Naive B cell (primary cell): ENCODE measurements around the gene SF3A1. TPM values are rescaled to one million over a fixed set of nuclear protein-coding genes. Genes with fewer than 3 reads are reported as not detected.

ENCODE experiments used
- ATAC-seq, 2 donors: fragments of 150-1000 bp; cut with Tn5 transposase; 2 replicates each; pipeline ENCODE4 v1.10.0; 2021; ENCODE audit warnings: low read depth in 2 of 2, mild to moderate bottlenecking in 2 of 2, moderate library complexity in 2 of 2
- DNase-seq: peaks from one replicate; pipeline ENCODE4 v3.0.0; 2022
- H3K27ac Mint-ChIP-seq, 6 donors: one replicate each; pipeline ENCODE4 v1.8.0; 2020 to 2022; ENCODE audit warnings: mild to moderate bottlenecking in 6 of 6, mixed read lengths in 6 of 6, moderate library complexity in 5 of 6, inconsistent platforms in 2 of 6
- H3K27me3 Mint-ChIP-seq, 3 donors: one replicate each; pipeline ENCODE4 v1.8.0; 2021 to 2022; ENCODE audit warnings: mixed read lengths in 3 of 3, mild to moderate bottlenecking in 1 of 3
- H3K36me3 Mint-ChIP-seq, 2 donors: one replicate each; pipeline ENCODE4 v1.8.0; 2020 to 2022; ENCODE audit warnings: mixed read lengths in 2 of 2, inconsistent platforms in 1 of 2, mild to moderate bottlenecking in 1 of 2
- H3K4me1 Mint-ChIP-seq, 3 donors: one replicate each; pipeline ENCODE4 v1.8.0; 2020 to 2022; ENCODE audit warnings: mixed read lengths in 3 of 3, inconsistent platforms in 1 of 3, mild to moderate bottlenecking in 1 of 3, moderate library complexity in 1 of 3
- H3K4me3 Mint-ChIP-seq, 8 donors: one replicate each; pipeline ENCODE4 v1.8.0; 2020 to 2022; ENCODE audit warnings: mild to moderate bottlenecking in 8 of 8, mixed read lengths in 8 of 8, moderate library complexity in 8 of 8, inconsistent platforms in 2 of 8
- H3K9me3 Mint-ChIP-seq, 7 donors: one replicate each; pipeline ENCODE4 v1.8.0; 2020 to 2022; ENCODE audit warnings: mixed read lengths in 7 of 7, mild to moderate bottlenecking in 5 of 7, inconsistent platforms in 2 of 7, moderate library complexity in 1 of 7
- polyA plus RNA-seq, 6 donors: library from polyadenylated mRNA; unstranded; fragments of 300-500 nt; fragmentation: Illumina TruSeq; gene quantifications; one replicate each; pipeline ENCODE4 v1.2.3, GENCODE V29; 2021; ENCODE audit warnings: low read depth in 6 of 6

SF3A1 gene
- polyA plus RNA-seq, 6 donors from 2014 or later: 34.1 to 110 (median 80.3) TPM

DNA sequence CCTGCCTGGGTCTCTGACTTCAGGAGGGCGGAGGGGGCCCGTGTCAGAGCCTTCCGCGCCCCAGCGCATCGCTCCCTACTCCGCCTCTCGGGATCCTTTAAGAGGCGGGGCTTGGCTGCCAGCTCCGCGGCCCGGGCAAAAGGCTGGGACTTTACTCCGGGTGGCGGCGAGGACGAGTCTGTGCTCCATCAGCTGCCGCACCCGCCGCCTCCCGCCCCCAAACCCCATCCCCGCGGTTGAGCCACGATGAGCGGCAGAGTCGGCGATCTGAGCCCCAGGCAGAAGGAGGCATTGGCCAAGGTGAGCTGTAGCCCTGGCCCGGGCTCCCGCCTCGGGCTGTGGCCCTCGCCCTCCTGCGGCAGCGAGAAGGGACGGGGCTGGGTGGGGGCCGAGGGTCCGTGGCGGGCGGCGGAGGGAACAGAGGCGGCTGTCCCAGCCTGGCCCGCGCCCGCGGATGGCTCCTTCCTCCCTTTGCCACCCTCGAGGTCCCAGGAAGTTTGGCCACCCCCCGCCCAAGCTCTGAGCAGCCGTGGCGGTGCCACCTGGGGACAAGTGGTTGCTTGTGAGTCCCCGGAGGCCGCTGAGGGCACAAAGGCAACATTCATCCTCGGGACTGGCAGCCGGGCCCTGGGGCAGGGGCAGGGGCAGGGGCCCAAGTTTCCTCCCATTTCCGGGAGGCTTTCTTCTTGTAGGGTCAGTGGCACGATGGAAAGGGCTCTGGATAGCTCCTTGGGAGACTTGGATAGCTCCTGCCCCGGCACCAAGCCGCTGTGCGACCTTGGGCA is 40.4 kb upstream of the SF3A1 start, which contains the start of gene SEC14L2:
Gene SEC14L2, plus strand, starts transcription at position 148 of the 785 bp plus-strand sequence. Its CDS starts 99 bp downstream, at position 247.
- peak; percentile 59 to 60 for ATAC-seq
- H3K36me3 Mint-ChIP-seq: no peaks in the 10 kb centered on the region
- peaks cover 17 to 21% (median 20%) of the 10 kb centered on the region in 3 donors for H3K4me1 Mint-ChIP-seq
- H3K27ac Mint-ChIP-seq: no peak within 1 kb of the TSS
- H3K9me3 Mint-ChIP-seq: no peaks in the 10 kb centered on the region
- peak; percentile 11 for DNase-seq
- H3K4me3 Mint-ChIP-seq: peak within 1 kb of the TSS; percentile 49 to 86 (median 78)
- peaks cover 21 to 42% (median 35%) of the 10 kb centered on the region in 3 donors for H3K27me3 Mint-ChIP-seq

DNA sequence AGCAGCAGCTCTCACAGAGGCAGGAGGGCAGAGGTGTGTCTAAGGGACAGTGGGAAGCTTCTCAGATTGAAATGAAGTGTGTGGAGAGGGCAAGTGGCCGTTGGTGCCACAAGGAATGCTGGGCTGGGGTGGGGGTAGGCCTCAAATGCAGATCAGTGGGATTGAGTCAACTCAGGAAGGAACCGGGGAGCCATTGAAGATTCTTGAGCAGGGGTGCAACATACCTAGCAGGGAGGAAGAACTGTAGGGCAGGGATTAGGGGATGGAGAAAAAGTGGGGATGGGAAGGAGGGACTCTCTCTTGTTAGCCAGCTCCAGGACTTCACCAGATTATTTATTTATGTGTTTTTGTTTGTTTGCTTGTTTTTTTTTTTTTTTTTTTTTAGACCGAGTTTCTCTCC is 37.2 kb upstream of the SF3A1 start:
- Mint-ChIP-seq H3K4me3 (peak overlapping the region in 1 of 8 donors; percentile 69), H3K36me3 (no peaks in the 10 kb centered on the region), H3K9me3 (no peaks in the 10 kb centered on the region), H3K27me3 (peaks cover 20 to 38% (median 30%) of the 10 kb centered on the region in 3 donors), H3K27ac (peak overlapping the region in 1 of 6 donors; percentile 56), H3K4me1 (peaks cover 28 to 35% (median 34%) of the 10 kb centered on the region in 3 donors)
- DNase-seq (no peak), ATAC-seq (no peak)

DNA sequence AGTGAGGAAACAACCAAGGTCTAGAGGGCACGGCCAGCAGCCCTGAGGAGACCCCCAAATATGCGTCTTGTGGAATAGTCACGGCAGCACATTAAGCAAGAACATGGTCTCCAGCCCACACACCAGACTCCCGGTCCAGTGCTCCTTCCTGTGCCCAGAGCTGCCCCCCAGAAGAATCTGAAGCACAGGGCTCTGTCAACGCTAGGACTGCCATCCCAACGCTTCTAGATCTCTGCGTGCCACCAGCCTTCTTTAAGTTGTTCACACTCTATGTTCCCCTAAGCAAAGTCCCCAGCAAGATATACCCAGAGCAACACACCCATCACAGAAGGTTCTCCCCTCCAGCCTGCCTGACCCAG is 36.6 kb upstream of the SF3A1 start:
- no peak for DNase-seq
- H3K4me1 Mint-ChIP-seq: peaks cover 28 to 38% (median 35%) of the 10 kb centered on the region in 3 donors
- H3K9me3 Mint-ChIP-seq: no peaks in the 10 kb centered on the region
- H3K27ac Mint-ChIP-seq: peak overlapping the region in 1 of 6 donors; percentile 80
- peaks cover 14 to 32% (median 24%) of the 10 kb centered on the region in 3 donors for H3K27me3 Mint-ChIP-seq
- no peaks in the 10 kb centered on the region for H3K36me3 Mint-ChIP-seq
- H3K4me3 Mint-ChIP-seq: no peak overlapping the region
- no peak for ATAC-seq

DNA sequence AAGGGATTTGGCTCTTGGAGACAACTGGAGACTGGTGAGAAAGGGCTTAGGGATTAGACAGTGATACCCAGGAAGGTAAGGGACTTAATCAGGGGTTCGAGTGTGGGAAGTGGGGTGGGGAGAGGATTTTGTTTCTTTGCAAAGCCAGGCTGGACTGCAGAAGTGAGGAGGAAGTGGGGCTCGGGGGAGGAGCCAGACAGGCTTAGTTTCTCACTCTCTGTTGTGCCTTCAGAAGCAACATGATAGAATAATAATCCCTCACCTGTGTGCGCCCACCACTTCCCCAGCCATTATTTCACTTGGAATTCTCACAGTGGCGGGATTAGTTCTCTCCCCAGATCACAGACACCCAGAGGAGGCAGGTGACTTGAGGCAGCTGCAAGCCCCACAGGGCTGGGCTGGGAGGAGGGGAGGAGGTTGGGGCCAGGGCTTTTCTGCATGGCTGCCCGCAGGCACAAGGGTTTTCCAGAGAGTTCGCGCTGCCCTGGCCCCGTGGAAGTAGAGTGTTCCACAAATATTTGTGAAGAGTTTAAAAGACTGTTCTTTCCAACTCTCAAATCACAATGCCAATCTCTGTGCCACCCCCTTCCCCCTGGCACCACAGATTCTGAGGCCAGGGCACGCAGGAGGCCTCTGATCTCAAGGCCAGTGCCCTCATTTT is 36.1 kb upstream of the SF3A1 start:
- DNase-seq: no peak
- no peaks in the 10 kb centered on the region for H3K36me3 Mint-ChIP-seq
- H3K9me3 Mint-ChIP-seq: no peaks in the 10 kb centered on the region
- ATAC-seq: no peak
- peaks cover 25 to 39% (median 32%) of the 10 kb centered on the region in 3 donors for H3K4me1 Mint-ChIP-seq
- H3K27ac Mint-ChIP-seq: peak overlapping the region in 1 of 6 donors; percentile 71
- H3K27me3 Mint-ChIP-seq: peaks cover 14 to 27% (median 19%) of the 10 kb centered on the region in 3 donors
- H3K4me3 Mint-ChIP-seq: peak overlapping the region in 2 of 8 donors; percentile 4 to 65

DNA sequence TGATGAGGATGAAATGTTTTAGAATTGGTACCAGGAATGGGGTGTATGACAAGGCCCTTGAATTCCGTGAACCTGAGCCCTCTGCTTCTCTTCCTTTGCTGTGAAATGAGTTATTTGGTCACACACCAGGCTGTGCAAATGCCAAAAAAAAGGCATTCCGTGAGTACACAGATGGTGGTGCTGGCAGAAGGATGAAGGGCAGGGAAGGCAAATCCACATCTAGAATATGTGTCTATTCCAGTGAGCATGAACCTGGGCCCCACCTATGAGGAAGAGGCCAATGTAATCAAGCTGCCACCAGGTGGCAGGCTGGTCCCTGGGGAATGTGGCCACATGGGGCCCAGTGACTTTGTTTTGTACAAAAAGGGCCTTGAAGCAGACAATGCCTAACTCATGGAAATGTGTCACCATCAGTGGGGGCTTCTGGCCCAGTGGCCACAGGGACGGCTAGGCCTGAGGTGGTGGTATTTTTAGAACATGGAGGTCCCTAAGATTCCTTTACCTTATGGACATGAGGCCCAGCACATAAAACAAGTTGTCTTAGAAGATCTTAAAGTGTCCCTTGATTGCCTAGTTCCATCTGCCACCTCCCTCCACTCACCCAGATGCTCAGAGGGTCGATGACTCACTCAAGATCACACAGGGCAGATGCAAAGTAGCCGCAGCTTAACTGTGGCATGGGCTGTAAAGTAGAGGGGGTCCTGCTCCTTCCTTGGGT is 34.4 kb upstream of the SF3A1 start:
- H3K27me3 Mint-ChIP-seq: peaks cover 9 to 14% (median 10%) of the 10 kb centered on the region in 3 donors
- H3K4me3 Mint-ChIP-seq: peak overlapping the region in 3 of 8 donors; percentile 10 to 42 (median 20)
- ATAC-seq (peak; percentile 64 to 67), DNase-seq (peak; percentile 80)
- no peaks in the 10 kb centered on the region for H3K9me3 Mint-ChIP-seq
- H3K27ac Mint-ChIP-seq: peak overlapping the region in 5 of 6 donors; percentile 78 to 90 (median 88)
- H3K36me3 Mint-ChIP-seq: no peaks in the 10 kb centered on the region
- peaks cover 33 to 39% (median 36%) of the 10 kb centered on the region in 3 donors for H3K4me1 Mint-ChIP-seq

DNA sequence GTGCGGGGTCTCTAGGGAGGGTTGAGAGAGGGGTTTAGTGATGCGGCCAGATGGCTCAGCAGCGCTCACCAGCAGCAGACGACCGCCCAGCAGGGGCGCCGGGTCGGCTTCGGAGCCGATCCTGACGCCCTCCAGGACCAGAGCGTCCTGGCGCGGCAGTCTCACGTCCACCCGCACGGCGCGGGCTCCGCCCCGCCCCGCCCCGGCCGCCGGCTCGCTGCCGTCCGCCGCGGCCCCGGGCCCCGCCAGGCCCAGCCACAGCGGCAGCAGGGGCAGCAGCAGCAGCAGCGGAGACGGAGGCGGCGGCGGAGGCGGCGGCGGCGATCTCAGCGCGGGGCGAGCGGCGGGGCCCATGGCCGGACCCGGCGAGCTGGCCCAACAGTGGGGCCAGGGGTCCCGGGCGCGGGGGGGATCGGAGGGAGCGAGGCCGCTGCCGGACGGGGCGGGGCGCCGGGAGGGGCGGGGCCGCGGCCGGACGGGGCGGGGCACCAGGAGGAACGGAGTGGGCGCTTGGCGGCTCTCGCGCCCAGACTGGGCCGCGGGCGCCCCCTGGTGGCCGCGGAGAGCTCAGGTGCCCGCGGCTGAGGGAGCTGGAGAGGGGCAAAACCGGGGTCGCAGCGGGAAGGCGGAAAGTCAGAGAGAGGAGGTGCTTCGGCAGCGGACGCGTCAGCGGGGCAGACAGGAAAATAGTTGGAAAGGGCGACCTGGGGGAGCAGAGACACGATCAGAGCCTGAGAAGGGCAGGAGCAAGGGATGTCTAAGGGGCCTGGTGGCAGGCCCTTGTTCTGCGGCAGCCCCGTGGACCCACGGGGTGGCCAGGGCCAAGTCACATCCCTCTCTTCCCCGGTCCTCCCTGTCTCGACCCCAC is 30.5 kb upstream of the SF3A1 start, which contains the start of gene RNF215:
Gene RNF215, minus strand, starts transcription at position 452 of the 868 bp plus-strand sequence. Its CDS starts 98 bp downstream, at position 354.
- Mint-ChIP-seq H3K27ac (peak within 1 kb of the TSS in 5 of 6 donors; percentile 73 to 93 (median 88)), H3K27me3 (no peaks in the 10 kb centered on the region)
- peak; percentile 83 to 87 for ATAC-seq

DNA sequence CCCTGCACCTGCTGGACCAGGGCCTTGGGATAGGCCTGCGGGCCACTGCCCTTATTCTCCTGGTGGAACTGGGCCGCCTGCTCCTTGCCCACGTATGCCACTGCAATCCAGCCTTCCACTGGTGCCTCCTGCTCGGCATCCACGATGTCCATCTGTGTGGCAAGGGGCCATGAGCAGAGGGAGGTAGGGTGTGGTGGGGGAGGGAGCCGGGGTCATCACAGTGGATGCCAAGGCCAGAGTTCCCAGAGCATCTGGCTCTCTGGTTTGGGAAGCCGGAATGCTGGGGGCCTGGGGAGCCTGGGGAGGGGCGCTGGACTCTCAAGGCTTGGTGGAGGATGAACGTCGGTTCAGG is 29.9 kb upstream of the SF3A1 start:
- Mint-ChIP-seq H3K36me3 (no peaks in the 10 kb centered on the region), H3K4me1 (peaks cover 22 to 26% (median 24%) of the 10 kb centered on the region in 3 donors), H3K4me3 (peak overlapping the region; percentile 62 to 93 (median 86)), H3K27me3 (no peaks in the 10 kb centered on the region), H3K27ac (peak overlapping the region in 2 of 6 donors; percentile 73 to 93), H3K9me3 (no peaks in the 10 kb centered on the region)
- ATAC-seq (no peak), DNase-seq (no peak)

More for the DNA sequence above, 30.5 kb upstream of the SF3A1 start, which contains the start of gene RNF215:
- Mint-ChIP-seq H3K36me3 (no peaks in the 10 kb centered on the region), H3K9me3 (no peaks in the 10 kb centered on the region), H3K4me3 (peak within 1 kb of the TSS; percentile 78 to 93 (median 87)), H3K4me1 (peaks cover 23 to 30% (median 28%) of the 10 kb centered on the region in 3 donors)
- peak; percentile 84 for DNase-seq

DNA sequence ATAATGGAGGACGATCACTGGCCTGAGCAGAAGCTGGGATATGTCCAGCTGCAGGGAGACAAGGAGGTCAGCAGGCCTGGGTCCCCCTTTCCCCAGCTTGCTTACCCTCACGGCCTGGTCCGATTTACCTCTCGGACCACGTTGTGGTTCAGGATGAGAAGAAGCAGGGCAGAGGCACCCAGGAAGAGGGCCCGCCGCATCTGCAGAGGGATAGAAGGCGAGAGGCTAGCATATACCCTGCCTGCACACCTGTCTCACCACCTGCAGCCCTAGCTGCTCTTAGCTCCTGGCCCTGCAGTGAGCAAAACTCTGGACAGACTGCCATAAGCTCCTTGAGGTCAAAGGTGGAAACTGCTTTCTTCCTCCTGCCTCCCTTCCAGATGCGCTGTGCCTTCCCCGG is 29.2 kb upstream of the SF3A1 start:
- H3K27ac Mint-ChIP-seq: peak overlapping the region in 4 of 6 donors; percentile 27 to 76 (median 53)
- peaks cover 17 to 20% (median 18%) of the 10 kb centered on the region in 3 donors for H3K4me1 Mint-ChIP-seq
- no peak for DNase-seq
- H3K4me3 Mint-ChIP-seq: peak overlapping the region in 7 of 8 donors; percentile 6 to 93 (median 81)
- H3K27me3 Mint-ChIP-seq: no peaks in the 10 kb centered on the region
- H3K36me3 Mint-ChIP-seq: no peaks in the 10 kb centered on the region
- ATAC-seq: no peak
- H3K9me3 Mint-ChIP-seq: no peaks in the 10 kb centered on the region

DNA sequence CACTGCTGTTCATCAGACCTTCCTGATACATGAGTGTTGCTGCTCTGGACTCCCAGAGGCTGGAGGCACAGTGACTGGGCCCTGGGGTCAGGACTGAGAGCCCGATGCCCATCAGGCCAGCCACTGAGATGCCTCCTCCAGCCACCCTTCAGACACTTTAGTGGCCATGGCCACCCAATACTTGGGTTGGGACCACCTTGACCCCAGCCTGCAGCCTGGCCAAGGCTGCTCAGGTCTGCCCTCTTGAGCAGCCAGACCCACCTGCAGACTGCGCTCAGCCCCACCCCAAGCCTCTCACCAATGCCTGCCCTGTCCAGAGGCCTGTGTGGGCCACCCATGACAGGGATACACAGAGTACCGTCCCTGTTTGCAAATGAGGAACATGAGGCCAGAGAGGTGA is 26.4 kb upstream of the SF3A1 start:
- no peak for DNase-seq
- Mint-ChIP-seq H3K4me3 (peak overlapping the region in 1 of 8 donors; percentile 53), H3K36me3 (no peaks in the 10 kb centered on the region), H3K4me1 (peaks cover 18 to 27% (median 20%) of the 10 kb centered on the region in 3 donors), H3K9me3 (no peaks in the 10 kb centered on the region), H3K27ac (no peak overlapping the region), H3K27me3 (no peaks in the 10 kb centered on the region)
- ATAC-seq: no peak

DNA sequence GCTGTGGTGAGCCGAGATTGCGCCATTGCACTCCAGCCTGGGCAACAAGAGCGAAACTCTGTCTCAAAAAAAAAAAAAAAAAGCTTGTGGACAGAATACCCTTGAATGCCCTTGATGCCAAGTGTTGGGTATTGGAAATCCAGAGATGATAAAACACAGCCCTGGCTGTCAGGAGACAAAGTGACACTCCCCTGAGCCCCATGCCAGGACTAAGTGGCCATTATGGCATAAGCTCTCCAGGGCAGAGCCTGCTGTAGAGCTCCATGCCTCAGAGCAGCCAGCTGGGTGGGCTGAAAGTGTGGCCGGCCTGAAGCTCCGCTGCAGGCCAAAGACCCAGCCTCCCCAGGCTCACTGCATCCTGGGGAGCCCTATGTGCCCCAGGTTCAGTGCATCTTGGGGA is 25.6 kb upstream of the SF3A1 start:
- Mint-ChIP-seq H3K36me3 (no peaks in the 10 kb centered on the region), H3K4me3 (no peak overlapping the region), H3K9me3 (no peaks in the 10 kb centered on the region), H3K4me1 (peaks cover 15 to 23% (median 16%) of the 10 kb centered on the region in 3 donors), H3K27me3 (no peaks in the 10 kb centered on the region), H3K27ac (no peak overlapping the region)
- no peak for DNase-seq
- no peak for ATAC-seq

DNA sequence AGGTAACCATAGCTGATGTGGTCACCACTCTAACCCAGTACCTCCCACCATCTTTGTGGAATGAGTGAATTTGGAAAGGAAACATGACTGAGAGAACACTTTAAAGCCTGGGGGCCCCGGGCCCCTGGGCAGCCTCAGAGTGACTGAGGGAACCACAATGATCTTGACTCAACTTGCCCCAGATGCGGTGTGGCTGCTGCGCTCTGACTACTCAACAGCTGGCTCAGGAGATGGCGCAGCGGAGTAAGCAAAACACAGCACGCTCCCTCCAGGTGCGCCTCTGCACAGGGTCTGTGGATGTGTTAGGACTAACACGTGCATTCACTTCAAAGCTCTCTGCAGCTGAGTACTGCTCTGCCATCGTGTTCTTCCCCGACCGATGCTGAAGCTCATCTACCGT is 24.6 kb upstream of the SF3A1 start:
- DNase-seq: no peak
- H3K27ac Mint-ChIP-seq: peak overlapping the region in 1 of 6 donors; percentile 21

DNA sequence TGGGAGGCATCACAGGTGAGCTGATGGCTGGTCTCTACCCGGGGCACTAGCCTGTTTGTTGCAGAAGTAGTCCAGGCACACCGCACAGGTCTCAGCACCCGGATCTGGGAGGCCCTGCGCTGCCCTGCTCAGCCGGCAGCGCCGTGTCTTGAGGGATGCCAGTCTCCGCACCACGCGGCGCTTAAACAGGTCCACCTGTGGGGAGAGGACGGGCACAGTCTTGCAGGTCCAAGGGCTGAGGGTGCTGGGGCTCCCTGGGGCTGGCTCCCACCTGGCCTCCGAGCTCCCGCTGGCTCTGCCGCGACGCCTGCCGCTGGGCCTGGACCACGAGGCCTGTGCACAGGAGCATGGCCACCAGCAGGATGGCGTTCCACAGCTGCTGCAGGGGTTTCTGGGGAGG is 23.3 kb upstream of the SF3A1 start:
- Mint-ChIP-seq H3K9me3 (no peaks in the 10 kb centered on the region), H3K27ac (no peak overlapping the region), H3K4me1 (peaks cover 7 to 13% (median 8%) of the 10 kb centered on the region in 3 donors), H3K36me3 (no peaks in the 10 kb centered on the region), H3K27me3 (no peaks in the 10 kb centered on the region), H3K4me3 (no peak overlapping the region)
- DNase-seq: no peak
- ATAC-seq: no peak

More for the DNA sequence above, 24.6 kb upstream of the SF3A1 start:
- Mint-ChIP-seq H3K9me3 (no peaks in the 10 kb centered on the region), H3K4me1 (peaks cover 9 to 15% (median 10%) of the 10 kb centered on the region in 3 donors), H3K27me3 (no peaks in the 10 kb centered on the region), H3K36me3 (no peaks in the 10 kb centered on the region), H3K4me3 (no peak overlapping the region)
- no peak for ATAC-seq
